NCI-H345 treated with DMSO at 0.1 percent for 48 hours (cell line): Measurements from ENCODE around the gene ATF1.
"Not testable (repeated sequence)": the region's sequence is repeated elsewhere in the genome, so short reads cannot be mapped to it uniquely, and the experiment has no call there.

ENCODE experiments used
- DNase-seq: peaks from one replicate; lab custom pipeline; 2025; ENCODE audit not compliant: unreplicated experiment; lab: John Stamatoyannopoulos, UW

ATF1 gene

DNA sequence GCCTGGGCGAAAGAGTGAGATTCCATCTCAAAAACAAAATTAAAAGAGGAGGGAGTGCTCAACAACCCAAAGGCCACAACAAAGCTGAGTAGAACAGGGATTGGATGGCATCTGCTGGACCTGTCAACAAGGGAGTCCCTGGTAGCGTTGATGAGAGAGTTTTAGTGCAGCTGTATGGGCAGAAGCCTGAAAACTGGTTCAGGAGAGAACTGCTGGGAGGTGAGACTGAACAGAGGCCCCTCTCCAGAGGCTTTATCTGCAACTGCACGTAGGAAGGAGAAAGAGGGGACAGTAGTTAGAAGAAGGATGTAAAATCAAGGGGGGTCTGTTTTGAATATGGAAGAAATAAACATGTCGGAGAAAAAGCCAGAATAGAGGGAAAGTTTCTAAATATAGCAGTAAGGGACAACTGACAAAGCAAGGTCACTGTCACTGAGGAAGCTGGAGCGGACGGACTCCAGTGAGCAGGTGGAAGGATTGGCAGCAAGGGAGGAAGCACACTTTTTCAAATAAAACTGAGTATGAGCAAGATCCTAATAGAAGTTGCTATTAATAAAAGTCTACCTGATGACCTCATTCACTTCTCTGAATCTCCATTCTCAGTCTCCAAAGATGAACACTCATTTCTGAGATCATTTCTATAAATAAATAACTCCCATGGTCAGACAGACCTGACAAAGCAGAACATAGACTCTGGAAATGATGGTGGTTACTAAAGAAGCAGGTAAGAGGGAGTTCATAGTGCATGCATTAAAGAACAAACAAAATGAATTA, 11.8 kb upstream of the ATF1 start:
- no peak for DNase-seq

GRCh38 chr12:50753232-50753769, 10.6 kb upstream of the ATF1 start:
- DNase-seq, result no peak

DNA sequence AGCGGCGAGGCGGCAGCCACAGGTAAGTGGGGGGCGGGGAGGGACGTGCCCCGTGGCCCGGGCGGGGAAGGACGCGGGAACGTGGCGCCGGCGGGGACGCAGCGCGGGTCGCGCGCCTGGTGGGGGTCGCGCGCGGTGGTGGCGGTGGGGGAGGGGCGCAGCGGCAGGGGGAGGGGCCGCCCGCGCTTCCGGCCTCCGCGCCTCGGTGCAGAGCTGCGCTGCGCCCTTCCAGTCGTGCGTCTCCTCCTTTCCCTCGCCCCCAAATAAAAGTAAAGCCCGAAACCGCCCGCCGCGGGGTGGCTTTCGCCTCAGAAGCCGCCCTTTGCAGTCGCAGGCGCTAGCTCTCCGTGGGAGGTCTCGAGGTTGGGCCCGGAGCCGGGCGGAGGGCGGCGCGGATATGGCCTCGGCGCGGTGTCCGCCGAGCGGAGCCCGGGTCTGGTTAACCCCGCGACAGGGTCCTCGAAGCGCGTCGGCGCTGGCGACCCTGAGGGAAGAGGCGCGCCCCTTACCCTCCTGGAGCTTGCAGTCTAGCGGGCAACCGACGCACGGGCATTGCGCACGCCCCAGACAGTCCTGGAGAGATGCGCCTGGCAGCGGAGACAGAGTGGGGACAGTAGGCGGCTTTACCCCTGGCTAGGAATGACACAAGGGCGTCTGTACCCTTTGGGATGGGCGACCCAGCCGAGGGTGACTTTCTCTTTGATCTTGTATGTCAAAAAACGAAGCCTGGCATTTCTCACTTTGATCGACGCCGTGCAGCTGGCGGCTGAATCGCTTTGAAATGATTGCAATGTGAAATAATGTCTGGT, 589 bp downstream of the ATF1 start:
- no peak for DNase-seq

GRCh38 chr12:50765095-50765911, 1.4 kb downstream of the ATF1 start:
- no peak for DNase-seq

DNA sequence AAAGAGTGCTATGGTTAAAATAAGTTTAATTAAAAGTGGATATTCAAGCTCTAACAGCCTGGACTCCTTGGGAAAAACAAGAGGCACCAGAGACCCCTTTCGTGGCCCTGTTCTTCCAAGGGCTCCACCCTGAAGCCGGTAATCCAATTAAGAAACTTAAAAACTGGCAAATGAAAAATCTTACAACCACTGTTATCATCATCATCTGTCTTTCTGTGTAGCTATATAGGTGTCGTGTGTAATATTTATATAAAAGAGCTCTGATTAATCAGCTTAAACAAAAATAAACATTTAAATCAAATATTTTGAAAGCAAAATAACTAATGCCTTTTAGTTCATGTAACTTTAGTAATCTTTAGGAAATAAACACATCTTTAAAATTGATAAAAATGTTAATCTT, 4.5 kb downstream of the ATF1 start:
- DNase-seq, result no peak

DNA sequence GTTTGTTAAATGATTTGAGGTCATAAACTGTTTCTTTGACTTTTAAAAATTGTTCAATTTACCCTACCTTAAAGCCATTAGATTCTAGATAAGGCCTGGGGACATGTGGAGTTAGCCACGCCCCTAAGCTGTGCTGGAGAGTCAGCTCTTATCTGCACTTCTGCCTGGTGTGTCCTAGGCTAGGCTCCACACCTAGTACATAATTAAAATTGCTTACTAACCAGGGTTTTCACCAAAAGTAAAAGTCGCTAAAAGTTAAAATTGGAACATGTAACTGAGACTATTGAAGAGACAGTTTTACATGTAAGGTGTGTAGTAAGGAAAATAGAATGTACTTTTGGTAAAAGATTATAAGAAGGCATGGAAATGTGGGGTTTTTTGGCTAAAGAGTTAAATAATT, 4.9 kb downstream of the ATF1 start:
- not testable (repeated sequence) for DNase-seq

DNA sequence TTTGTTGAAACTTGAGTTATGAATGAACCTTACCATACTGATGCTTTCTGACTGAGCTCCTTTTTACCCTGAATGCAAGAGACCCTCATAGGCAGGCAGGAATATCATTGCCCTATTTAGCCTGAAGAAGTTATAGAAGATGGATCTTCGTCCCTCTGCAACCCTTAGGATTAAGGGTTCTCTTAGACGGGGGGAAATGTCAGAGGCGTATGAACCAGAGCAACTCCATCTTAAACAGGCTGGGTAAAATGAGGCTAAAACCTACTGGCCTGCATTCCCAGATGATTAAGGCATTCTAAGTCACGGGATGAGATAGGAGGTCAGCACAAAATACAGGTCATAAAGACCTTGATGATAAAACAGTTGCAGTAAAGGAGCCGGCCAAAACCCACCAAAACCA, 7.5 kb downstream of the ATF1 start:
- DNase-seq, result no peak

DNA sequence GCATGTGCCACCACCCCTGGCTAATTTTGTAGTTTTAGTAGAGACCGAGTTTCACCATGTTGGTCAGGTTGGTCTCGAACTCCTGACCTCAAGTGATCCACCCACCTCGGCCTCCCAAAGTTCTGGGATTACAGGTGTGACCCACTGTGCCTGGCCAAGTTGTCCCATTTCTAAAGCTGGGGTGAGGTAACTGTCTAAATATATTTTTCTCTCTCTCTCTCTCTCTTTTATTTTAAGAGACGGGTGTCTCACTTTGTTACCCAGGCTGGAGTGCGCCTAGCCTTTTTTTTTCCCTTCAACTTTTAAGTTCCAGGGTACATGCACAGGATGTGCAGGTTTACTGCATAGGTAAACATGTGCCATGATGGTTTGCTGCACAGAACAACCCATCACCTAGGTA, 8.6 kb downstream of the ATF1 start:
- DNase-seq, result no peak

DNA sequence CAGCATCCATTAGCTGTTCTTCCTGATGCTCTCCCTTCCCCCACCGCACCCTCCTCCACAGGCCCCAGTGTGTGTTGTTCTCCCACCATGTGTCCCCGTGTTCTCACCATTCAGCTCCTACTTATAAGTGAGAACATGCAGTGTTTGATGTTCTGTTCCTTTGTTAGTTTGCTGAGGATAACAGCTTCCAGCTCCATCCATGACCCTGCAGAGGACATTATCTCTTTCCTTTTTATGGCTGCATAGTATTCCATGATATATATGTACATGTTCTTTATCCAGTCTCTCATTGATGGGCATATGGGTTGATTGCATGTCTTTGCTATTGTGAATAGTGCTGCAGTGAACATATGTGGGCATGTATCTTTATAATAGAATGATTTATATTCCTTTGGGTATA, 9.0 kb downstream of the ATF1 start:
- no peak for DNase-seq

DNA sequence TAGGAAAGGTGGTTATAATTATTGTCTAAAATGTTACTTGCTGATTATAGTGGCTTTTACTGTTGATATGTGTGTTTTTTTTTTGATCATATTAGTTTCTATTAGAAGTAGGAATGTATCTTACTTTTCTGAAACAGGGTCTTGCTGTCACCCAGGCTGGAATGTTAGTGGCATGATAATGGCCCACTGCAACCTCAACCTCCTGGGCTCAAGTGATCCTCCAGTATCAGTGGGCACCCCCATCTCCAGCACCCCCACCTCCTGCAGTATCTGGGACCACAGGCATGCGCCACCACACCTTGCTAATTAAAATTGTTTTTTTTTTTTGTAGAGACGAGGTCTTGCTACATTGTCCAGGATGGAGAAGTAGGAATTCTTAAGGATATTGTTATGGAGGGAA, 11.3 kb downstream of the ATF1 start:
- DNase-seq, result no peak

DNA sequence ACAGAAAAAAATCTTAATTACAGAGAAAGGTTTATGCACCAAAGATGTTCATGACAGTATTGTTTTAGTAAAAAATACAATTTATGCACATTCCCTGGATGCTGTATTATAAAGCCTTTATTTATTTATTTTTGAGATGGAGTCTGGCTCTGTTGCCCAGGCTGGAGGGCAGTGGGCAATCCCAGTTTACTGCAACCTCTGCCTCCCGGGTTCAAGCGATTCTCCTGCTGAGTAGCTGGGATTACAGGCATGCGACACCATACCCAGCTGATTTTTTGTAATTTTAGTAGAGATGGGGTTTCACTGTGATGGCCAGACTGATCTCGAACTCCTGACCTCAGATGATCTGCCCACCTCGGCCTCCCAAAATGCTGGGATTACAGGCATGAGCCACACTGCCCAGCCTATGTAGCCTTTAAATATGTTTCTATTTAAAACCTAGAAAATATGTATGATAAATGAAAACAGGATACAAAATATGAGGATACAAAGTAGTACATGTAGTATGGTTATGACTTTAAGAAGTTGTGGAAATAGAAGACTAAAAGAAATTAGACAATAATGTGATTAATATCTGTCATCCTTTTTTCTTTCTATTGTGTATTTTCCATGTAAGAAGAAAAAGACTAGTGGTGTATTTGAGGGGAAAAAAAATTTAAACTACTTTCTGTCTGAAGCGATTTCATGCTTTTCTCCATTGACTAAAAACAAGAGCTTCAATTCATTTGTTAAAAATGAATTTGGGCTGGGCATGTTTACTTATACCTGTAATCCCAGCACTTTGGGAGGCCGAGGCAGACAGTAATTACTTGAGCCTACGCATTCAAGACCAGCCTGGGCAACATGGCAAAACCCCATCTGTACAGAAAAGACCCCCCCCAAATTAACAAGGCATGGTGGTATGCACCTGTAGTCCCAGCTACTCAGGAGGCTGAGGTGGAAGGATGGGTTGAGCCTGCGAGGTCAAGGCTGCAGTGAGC, 13.1 kb downstream of the ATF1 start:
- no peak for DNase-seq

- DNase-seq, result no peak
These were observed 15.0 kb downstream of the ATF1 start for GRCh38 chr12:50778663-50779590.

GRCh38 chr12:50780013-50780412, 16.1 kb downstream of the ATF1 start:
- no peak for DNase-seq

DNA sequence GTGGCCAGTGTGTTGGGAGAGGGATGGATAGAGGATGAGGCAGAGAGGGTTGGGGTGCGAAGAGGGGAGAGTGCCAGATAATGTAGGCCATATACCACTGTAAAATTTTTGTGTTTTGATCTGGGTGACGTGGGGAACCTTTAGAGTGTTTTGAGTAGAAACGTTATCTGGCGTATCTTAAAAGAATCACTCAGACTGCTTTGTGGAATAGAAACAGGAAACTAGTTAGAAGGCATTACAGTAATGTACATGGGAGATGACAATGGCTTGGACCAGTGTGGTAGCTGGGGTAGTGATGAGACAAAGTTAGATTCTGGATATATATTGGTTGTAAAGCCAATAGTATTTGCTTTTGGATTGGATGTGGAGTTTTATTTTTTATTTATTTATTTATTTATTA, 20.6 kb downstream of the ATF1 start:
- DNase-seq, result no peak

DNA sequence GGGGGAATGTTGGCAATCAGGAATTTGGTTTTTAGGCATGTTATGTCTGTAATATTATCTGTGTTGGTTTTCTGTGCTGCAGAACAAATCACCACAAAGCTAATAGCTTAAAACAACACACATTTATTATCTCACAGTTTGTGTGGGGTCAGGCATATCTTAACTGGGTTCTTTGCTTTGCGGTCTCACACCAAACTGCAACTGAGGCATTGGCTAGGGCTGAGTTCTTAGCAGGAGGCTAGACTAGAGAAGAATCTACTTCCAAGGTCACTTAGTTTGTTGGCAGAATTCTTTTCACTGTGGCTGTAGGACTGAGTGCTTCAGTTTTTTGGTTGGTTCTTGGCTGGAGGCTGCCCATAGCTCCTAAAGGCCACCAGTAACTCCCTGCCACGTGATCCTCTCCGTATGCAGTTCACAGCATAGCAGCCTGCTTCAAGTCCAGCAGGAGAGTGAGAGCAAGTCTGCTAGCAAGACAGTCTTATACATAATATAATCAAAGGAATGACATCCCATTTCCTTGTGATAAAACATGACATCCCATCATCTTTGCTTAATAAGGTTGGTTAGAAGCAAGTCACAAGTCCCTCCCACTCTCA, 21.6 kb downstream of the ATF1 start:
- DNase-seq, result no peak

DNA sequence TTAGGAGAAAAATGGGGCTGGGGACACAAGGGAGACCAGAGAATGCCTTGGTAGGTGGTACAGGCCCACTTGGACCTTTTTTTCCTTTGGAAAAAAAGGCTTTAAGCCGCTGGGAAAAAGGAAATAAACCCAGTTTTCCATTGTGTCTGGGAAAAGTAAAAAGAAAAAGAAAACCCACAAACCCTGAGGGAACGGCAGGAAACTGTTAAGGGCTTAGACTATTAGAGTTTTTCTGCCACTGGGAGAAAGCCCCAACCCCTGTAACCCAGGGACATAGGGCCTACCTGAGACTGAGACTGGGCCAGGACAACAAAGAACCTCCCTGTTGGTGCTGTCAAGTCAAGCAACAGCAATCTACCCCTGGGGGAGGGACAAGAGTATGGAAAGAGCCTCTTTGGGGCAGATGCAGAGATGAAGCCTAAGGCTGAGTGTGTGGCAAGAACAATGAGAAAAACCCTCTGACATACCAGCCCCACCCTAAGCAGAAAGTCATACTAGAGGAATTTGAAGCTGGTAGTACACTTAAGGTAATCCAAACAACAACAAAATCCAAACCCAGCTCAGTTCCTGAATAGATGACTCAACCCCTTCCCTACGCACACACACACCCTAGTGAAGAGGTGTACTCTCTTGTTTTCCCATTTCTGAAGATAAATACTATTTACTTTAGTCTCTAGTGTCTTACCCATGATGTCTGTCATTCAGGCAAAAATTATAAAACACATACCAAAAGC, 22.8 kb downstream of the ATF1 start:
- no peak for DNase-seq

DNA sequence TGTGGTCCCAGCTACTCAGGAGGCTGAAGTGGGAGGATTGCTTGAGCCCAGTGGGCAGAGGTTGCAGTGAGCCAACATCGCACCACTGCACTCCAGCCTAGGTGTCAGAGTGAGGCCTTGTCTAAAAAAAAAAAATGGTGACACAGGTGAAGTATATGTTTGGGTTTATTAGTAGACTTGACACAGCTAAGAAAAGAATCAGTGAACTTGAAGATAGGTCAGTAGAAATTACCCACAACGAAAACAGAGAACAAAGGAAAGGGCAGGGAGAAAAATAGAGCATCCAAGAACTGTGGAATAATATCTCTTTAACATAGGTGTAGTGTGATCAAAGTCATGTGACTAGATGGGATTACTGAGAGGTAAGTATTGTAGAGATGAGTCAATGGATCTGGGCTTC, 23.7 kb downstream of the ATF1 start:
- no peak for DNase-seq

GRCh38 chr12:50788561-50788960, 24.7 kb downstream of the ATF1 start:
- no peak for DNase-seq
